Kidney glomerular epithelial cell (primary cell): ENCODE measurements around the gene PRKCD.
A peak's percentile ranks its signal among the peaks of the same experiment; 100 is the strongest.
"Not testable (repeated sequence)": the region's sequence is repeated elsewhere in the genome, so short reads cannot be mapped to it uniquely, and the experiment has no call there.

ENCODE experiments used
- DNase-seq: peaks from one replicate; lab custom pipeline; 2025; lab: John Stamatoyannopoulos, UW

PRKCD gene

GRCh38 chr3:53139906-53140846, 20.8 kb upstream of the PRKCD start:
- no peak for DNase-seq

- DNase-seq, result peak; percentile 42
Measured at GRCh38 chr3:53140847-53141845, 19.9 kb upstream of the PRKCD start.

DNA sequence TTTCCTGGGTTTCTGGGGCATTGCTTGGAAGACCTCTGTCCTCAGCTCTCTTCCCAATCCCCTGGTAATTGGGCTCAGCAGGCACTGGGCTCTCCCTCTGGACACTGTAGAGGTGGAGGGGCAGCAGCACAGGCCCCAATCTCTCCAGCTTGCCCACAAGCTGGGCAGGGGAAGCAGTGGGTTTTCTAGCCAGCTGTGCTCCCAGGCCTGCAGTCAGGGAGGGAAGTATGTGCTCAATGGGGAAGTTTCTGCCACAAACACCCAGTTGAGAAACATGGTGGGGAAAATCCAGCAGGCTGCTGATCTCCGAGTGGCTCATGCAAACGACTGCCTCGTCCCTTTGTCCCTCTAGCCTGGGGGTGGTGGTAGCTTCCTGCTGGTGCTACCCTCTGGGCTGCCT, 18.0 kb upstream of the PRKCD start:
- DNase-seq, result no peak

DNA sequence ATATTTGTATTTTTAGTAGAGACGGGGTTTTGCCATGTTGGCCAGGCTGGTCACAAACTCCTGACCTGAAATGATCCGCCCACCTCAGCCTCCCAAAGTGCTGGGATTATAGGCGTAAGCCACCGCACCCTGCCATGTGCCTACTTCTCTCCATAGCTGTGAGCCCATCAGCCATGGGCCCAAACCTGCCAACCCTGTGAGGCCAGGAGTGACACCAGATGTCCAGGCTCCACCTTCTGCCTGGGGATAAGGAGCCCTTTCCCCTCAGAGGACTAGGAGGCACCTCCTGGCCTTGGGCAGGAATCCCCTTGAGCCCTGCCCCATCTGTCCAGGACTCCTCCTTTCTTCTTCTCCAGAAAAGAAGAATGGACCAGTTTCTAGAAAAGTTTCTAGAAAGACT, 16.6 kb upstream of the PRKCD start:
- no peak for DNase-seq

GRCh38 chr3:53144862-53145712, 15.9 kb upstream of the PRKCD start:
- no peak for DNase-seq

DNA sequence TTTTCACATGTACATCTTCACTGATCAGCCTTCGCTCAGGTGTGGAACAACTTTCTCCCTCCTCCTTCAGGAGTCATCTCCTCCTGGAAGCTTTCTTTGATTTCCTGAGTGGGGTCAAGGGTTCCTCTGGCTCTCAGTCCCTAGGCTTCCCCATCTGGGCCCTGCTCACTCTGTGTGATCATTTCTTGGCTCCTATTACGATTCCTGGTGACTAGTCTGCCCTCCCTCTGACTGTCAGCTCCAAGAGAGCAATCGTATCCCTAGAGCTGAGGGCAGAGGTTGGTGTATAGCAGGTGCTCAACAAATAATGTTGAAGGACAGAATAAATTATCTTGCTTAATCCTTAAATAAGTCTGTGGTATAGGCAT, 15.3 kb upstream of the PRKCD start:
- DNase-seq, result no peak

- DNase-seq, result no peak
Measured at GRCh38 chr3:53146319-53146891, 14.6 kb upstream of the PRKCD start.

DNA sequence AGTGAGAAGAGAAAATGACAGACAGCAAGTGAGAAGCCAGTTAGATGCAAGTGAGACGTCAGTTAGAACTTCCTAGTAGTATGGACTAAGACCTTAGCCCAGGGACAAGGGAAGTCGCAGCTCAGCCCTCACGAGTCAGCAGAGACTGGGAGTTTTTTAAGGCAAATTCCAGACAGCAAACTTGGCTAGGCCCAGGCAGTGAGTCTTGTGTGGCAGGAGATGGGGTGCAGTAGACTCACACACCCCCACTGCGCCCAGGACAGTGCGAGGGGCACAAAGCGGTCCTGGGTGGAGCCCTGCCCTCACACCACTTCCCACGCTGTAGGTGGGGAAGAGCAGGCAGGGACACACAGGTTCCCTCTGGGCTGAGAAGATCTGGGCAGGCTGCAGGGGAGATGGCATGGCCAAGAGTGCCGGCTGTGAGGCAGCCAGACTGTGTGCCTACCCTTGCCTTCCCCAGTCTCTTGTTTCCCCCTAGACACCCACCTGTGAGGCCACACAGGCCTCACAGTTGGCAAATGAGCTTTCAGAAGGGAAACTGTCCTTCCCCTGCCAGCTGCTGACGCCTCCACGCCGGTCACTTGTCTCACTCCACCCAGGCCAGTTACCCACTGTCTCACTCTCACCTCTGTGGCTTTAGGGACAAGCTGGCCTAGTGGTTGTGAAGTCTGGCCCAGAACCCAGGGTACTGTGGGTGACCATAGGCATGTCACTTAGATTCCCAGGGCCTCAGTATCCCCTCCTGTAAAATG, 13.7 kb upstream of the PRKCD start:
- no peak for DNase-seq

- no peak for DNase-seq
Measured at GRCh38 chr3:53147903-53148400, 13.1 kb upstream of the PRKCD start.

- no peak for DNase-seq
Measured at GRCh38 chr3:53149006-53149690, 11.9 kb upstream of the PRKCD start.

DNA sequence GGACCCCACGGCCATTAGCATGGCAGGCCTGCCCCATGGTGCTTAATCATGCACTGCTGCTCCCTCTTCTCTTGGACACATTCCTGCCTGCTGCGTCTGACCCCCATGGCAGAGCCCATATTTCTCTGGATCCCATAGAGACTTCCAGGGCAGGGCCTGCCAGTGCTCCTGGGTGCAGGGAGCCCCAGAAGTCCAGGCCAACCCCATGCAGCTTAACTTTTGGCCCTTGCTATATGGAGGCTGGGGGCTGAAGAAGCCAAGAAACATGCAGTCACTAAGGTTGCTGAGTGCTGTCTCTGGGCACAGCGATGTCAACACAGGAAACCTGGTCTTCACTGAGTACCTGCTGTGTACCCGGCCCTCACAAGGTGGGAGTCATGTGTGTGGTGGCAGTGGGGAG, 11.3 kb upstream of the PRKCD start:
- no peak for DNase-seq

- no peak for DNase-seq
Measured at GRCh38 chr3:53150247-53151085, 10.5 kb upstream of the PRKCD start.

DNA sequence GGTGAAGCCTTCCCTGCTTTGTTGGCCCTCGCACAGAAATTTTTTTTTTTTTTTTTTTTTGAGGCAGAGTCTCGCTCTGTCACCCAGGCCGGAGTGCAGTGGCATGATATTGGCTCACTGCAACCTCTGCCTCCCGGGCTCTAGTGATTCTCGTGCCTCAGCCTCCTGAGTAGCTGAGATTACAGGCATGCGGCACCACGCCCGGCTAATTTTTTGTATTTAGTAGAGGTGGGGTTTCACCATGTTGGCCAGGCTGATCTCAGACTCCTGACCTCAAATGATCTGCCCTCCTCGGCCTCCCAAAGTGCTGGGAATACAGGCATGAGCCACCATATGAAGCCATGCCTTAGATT, 9.9 kb upstream of the PRKCD start:
- not testable (repeated sequence) for DNase-seq

- no peak for DNase-seq
Measured at GRCh38 chr3:53151465-53151864, 9.5 kb upstream of the PRKCD start.

DNA sequence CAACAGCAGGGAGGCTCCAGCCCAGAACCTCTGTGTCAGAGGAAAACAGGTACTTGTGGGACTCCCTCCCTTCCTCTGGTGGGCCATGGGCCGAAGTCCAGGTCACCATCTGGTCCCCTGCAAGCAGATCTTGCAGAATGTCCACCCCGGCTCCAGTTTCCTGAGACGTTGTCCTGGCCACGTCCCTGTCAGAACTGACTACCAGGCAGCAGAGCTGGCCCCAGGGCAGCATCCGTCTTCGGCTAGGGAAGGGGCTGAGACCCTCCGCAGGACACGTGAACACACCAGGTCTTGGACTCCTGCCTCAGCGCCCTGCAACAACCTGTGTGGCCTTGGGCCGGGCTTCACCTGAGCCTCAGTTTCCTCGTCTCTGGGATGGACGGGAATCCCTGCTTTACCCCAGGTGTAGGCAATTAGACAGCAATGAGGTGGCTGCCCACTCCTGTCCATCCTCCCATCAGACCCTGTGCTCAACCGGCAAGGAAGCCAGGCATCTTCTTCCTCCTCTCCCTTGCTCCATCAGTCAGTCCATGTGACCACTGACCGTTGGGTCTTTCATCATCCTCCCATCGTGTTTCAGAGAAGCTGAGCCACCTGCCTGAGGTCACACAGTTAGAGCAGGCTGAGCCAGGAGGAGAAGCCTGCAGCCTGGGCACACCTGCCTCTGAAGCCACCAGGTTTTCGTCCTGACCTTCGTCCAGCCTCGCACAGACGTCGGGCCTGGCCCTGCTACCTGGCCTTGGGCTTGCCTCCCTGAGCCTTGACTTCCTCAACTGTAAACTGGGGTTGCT, 8.9 kb upstream of the PRKCD start:
- DNase-seq, result no peak

- no peak for DNase-seq
Measured at GRCh38 chr3:53153264-53153823, 7.7 kb upstream of the PRKCD start.

GRCh38 chr3:53153980-53154379, 7.0 kb upstream of the PRKCD start:
- DNase-seq, result no peak

DNA sequence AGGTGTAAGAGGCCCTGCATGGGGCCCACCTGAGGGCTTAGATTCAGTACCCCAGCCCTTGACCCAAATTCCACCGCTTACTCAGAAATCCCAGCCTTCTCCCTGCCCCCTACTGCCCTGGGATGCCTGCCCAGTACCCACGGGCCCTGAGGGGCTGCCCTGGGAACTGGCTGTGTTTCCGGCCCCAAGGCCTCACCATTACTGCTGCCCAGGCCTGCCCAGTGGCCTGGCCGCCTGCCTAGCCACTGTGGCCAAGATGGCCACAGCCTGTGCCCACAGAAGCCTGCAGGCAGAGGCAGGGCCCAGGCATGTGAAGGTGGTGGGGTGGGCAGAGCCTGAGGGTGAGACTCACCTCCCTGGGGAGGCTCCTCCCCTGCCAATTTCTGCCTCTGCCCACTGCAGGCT, 6.1 kb upstream of the PRKCD start:
- DNase-seq, result no peak
